ELF-1 (cell line): ENCODE data around the gene STX10.
A peak's percentile ranks its signal among the peaks of the same experiment; 100 is the strongest.
"Not testable (repeated sequence)": the region's sequence is repeated elsewhere in the genome, so short reads cannot be mapped to it uniquely, and the experiment has no call there.

Source experiments
- DNase-seq: peaks from one replicate; pipeline ENCODE4 v3.0.0-alpha.2; 2016; ENCODE audit warnings: low read depth, low spot score

STX10 gene

DNA sequence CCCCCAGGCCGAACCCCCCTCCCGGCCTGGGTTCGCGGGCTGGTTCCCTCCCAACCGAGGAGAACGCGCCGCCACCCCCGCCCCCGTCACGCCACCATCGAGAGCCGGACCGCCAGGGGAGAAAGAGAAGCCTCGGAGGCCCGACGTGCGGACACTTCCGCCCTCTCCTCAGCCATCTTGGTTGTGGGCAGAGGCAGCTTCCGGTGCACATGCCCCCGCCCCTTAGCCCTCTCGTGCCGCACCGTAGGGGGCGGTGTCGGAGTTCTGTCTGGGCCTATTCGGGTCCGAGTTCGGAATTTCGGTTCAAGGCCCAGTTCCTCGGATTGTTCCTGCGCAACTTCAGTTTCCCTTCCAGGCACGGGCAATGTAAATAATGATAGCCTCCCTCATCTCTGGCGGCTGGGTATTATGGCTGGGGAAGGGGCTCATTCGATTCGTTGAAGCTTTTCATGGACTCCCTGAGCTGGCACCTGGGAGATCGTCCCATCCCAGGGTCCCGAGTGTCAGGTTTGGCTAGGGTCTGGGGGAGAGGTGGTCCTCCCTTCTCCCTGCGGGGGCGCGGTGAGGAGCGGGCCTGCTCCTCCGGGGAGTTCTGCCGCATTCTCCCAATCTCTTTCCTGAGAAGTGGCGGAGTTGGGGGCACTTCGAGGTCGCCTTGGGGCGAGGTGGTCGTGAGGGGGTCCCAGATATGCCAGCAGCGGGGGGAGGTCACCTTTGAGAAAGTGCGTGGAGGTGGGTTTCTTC lies at the start of gene STX10, which contains the start of gene IER2:
Gene STX10 (minus strand): TSS at position 189 of the 744 bp plus-strand sequence. CDS start 202 bp downstream, outside the sequence.
Gene IER2 (plus strand): TSS at position 225 of the 744 bp plus-strand sequence. CDS start 2,776 bp downstream, outside the sequence.
- peak; percentile 96 for DNase-seq

DNA sequence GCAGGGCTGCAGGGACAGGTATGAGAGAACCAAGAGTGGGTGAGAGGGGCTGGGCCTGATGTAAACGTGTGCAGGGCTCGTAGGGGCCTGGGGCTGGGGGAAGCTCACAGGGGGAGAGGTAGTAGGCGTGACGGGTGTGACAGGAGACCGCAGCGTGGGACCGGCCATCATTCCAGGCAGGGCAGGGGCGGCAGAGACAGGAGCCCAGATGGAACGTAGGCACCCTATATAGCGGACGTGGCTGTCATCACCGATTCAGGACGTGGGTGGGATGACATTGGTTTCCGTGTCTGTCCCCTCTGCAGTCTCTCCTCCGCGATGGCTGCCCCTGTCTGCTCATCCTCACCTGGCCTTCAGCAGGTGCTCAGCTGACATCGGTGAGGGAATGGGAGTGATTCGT lies 48.5 kb upstream of the STX10 start:
- no peak for DNase-seq

GRCh38 chr19:13195678-13196077 lies 45.5 kb upstream of the STX10 start:
- peak; percentile 91 for DNase-seq

DNA sequence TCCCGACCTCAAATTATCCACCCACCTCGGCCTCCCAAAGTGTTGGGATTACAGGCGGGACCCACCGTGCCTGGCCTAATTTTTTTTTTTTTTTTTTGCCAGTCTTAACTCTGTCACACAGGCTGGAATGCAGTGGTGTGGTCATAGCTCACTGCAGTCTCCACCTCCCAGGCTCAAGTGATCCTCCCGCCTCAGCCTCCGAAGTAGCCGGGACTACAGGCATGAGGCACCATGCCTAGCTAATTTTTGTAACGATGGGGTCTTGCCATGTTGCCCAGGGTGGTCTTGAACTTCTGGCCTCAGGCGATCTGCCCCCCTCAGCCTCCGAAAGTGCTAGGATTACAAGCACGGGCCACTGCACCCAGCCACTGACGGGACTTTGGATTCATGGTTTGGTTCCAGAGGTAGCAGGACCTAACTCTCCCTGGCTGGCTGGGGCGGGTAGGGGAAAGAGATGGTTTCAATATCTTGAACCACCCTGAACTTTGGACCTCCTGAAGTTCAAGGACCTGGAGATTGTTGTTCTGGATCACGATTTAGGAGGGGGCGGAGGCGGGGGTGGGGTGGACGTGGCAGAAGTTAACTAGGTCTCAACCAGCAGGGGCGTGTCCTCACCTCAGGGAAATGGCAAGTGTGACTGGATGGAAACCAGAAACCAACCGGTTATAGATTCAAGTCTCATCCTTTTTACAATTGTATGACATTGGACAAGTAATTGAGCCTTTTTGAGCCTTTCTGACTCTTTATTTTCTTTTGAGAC lies 40.8 kb upstream of the STX10 start:
- no peak for DNase-seq

DNA sequence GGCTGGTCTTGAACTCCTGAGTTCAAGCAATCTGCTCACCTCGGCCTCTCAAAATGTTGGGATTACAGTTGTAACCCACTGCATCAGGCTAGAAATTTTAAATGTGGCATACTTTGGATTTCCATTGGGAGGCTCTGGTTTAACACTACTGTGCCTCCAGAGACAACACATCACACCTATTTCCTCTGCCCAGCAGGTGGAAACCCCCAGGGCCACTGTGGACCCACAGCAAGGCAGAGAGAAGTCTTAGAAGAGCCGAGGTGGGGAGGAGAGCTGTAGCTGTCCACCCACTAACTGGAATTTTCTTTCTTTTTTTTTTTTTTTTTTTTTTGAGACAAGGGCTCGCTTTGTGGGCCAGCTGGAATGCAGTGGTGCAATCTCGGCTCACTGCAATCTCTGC lies 39.4 kb upstream of the STX10 start:
- peak; percentile 47 for DNase-seq

- DNase-seq = no peak
Observed at GRCh38 chr19:13187419-13187818, 37.2 kb upstream of the STX10 start.

GRCh38 chr19:13186688-13187087 lies 36.5 kb upstream of the STX10 start:
- not testable (repeated sequence) for DNase-seq

GRCh38 chr19:13185763-13186657 lies 35.8 kb upstream of the STX10 start:
- peak; percentile 41 for DNase-seq

GRCh38 chr19:13184926-13185325 lies 34.8 kb upstream of the STX10 start:
- not testable (repeated sequence) for DNase-seq

DNA sequence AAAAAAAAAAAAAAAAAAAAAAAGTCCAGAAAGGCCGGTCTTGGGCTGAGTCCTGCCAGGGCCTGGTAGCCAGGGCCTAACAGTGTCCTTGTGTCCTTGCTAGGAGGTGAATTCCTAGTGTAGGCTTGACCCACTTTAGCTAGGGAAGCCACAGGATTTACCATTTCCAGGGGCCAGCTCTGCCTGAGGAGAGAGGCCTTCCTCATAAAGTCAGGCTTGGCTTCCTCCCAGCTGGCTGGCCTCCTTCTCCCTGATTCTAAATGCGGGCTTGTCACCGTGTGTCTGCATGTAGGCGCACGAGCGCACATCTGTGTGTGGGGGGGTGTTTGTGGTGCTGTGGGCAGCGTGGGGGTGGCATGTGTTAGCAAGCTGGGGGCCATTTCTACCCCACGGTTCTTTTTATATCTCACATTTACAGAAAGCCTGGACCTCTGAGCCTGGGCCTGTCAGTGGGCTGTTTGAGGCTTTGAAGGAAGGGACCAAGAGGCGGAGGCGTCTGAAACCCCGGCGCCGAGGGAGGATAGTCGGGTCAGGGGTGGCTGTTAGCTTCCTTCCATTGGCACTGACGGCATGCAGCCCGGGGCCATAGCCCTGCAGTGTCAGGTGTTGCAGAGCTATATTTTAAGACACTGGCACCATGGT lies 31.7 kb upstream of the STX10 start:
- DNase-seq = no peak

DNA sequence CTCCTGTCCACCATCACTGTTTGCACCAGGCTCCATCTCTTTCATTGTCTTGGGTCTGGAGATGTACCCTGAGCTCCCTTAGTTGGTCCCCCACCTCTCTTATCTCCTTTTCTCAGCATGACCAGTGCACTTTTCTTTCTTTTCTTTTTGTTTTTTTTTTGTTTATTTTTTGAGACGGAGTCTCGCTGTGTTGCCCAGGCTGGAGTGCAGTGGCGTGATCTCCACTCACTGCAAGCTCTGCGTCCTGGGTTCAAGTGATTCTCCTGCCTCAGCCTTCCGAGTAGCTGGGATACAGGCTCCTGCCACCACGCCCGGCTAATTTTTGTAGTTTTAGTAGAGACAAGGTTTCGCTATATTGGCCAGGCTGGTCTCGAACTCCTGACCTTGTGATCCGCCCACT lies 28.1 kb upstream of the STX10 start:
- DNase-seq = not testable (repeated sequence)

DNA sequence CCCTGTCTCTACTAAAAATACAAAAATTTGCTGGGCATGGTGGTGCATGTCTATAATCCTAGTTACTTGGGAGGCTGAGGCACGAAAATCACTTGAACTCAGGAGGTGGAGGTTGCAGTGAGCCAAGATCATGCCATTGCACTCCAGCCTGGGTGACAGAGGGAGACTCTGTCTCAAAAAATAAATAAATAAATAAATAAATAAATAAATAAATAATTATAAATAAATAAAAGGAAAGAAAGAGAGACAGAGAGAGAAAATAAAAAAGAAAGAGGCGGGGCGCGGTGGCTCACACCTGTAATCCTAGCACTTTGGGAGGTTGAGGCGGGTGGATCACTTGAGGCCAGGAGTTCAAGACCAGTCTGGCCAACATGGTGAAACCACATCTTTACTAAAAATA lies 27.4 kb upstream of the STX10 start:
- DNase-seq = not testable (repeated sequence)

GRCh38 chr19:13176345-13176744 lies 26.2 kb upstream of the STX10 start:
- no peak for DNase-seq

DNA sequence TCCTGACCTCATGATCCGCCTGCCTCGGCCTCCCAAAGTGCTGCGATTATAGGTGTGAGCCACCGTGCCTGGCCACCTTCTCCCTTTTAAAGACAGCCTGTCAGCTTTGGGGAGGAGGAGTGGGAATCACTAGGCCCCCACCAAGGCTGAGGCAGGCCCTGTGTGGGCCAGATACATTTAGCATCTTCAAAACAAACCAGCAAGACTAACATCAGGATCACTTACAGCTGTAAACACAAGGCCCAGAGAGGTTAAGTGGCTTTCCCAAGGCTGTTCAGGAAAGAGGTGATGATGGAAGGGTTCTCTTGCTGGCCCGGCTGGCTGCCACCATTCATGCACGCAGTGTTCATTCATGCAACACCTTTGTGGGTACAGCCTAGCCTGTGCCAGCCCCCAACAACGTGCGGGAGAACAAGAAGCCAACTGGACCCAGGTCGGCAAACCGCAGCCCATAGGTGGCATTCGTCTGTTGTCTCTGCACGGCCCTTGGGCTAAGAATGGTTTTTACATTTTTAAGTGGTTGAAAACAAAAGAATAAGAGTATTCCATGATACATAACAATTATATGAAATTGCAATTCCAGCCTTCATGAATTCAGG lies 23.1 kb upstream of the STX10 start:
- no peak for DNase-seq

DNA sequence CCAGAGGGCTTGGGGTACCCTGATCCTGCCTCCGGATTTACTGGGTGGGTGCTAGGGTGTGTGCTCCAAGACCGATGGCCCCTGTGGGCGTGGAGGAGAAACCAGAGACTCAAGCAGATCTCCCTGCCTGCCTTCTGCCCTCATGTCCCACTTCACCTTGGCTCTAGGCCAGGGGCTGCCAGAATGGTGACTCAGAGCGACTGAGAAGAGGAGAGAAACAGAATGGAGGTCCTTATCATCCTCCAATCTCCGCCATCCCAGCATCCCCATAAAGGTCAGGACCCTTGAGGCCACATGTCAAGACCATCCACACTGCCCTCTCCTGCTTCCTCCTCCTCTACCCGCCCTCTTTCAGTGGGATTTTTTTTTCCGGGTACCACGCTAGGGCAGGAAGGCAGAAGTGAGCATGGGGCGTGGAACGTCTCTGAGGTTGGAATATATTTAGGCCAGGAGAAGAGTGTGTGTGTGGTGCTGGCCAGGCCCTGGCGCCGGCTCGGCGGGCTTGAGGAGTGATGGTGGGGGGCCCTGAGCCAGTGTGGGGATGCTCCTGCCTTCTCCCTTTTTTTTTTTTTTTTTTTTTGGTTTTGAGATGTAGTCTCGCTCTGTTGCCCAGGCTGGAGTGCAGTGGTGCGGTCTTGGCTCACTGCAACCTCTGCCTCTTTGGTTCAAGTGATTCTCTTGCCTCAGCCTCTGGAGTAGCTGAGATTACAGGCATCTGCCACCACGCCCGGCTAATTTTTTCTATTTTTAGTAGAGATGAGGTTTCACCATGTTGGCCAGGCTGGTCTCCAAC lies 22.4 kb upstream of the STX10 start:
- no peak for DNase-seq

DNA sequence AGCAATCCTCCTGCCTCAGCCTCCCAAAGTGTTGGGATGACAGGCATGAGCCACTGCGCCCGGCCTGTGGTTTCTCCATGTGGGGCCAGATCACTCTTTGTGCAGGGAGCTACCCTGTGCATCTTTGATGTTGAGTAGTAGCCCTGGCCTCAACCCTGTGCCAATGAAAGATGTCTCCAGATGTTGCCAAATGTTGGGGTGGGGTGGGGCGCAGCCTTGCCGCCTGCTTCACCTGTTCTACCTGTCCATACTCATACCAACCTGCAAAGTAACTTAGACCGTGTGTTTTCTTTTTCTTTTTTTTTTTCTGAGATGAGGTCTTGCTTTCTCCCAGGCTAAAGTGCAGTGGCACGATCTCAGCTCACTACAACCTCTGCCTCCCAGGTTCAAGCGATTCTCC lies 21.0 kb upstream of the STX10 start:
- DNase-seq = no peak

- DNase-seq = peak; percentile 91
Observed at GRCh38 chr19:13169769-13170168, 19.6 kb upstream of the STX10 start.

DNA sequence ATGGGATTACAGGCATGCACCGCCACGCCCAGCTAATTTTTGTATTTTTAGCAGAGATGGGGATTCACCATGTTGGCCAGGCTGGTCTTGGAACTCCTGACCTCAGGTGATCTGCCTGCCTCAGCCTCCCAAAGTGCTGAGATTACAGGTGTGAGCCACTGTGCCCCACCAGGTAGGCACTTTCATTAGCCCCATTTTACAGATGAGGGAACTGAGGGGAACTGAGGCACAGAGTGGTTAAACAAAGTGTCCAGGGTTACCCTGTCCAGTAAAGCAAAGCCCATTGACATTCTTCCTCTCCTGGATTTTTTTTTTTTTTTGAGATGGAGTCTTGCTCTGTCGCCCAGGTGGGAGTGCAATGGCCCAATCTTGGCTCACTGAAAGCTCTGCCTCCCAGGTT lies 16.0 kb upstream of the STX10 start:
- DNase-seq = not testable (repeated sequence)

- DNase-seq = peak; percentile 84
Observed at GRCh38 chr19:13165162-13165997, 15.2 kb upstream of the STX10 start.
